Measurements from ENCODE around the gene NEGR1. TPM values are rescaled to one million over a fixed set of nuclear protein-coding genes. Genes with fewer than 3 reads are reported as not detected.

The NEGR1 gene
- total RNA-seq, 1 donor from 2014 or later: 8.6 TPM

- no peak overlapping the region for H3K27ac Mint-ChIP-seq (ENCODE audit: unreplicated experiment)
- FAIRE-seq (no peak), DNase-seq (ENCODE audit: low read depth) (no peak)
- no peaks in the 10 kb centered on the region for H3K27me3 Mint-ChIP-seq (ENCODE audit: low read depth, unreplicated experiment)
- Histone ChIP-seq H3K27me3 (ENCODE audit: insufficient read depth, low read length) (no peaks in the 10 kb centered on the region), H3K36me3 (ENCODE audit: insufficient read depth, low read length) (no peaks in the 10 kb centered on the region), H3K9me3 (ENCODE audit: insufficient read depth, low read depth, low read length) (no peaks in the 10 kb centered on the region), H3K79me2 (ENCODE audit: insufficient read depth, low read length) (no peaks in the 10 kb centered on the region), H3K4me2 (ENCODE audit: low read length) (no peak overlapping the region), H3K4me3 (ENCODE audit: insufficient read depth, low read depth, low read length) (no peak overlapping the region), H2AFZ (ENCODE audit: low read depth, low read length) (no peak overlapping the region), H3K4me1 (ENCODE audit: insufficient read depth, low read length) (peaks cover 5% of the 10 kb centered on the region), H4K20me1 (ENCODE audit: insufficient read depth, low read length) (no peaks in the 10 kb centered on the region), H3K9ac (ENCODE audit: low read length) (no peak overlapping the region), H3K27ac (ENCODE audit: low read depth, low read length) (no peak overlapping the region)
- TF ChIP-seq EZH2 (IDR thresholded peaks at IDR 0.05; ENCODE audit: insufficient read depth, low read length) (no peak), CTCF (IDR thresholded peaks at IDR 0.05; ENCODE audit: insufficient read depth, low read depth, low read length) (no peak)
- H3K4me3 Mint-ChIP-seq (ENCODE audit: unreplicated experiment): no peak overlapping the region
- H3K9me3 Mint-ChIP-seq (ENCODE audit: unreplicated experiment): peaks cover 2% of the 10 kb centered on the region
- no peaks in the 10 kb centered on the region for H3K4me1 Mint-ChIP-seq (ENCODE audit: low read depth, unreplicated experiment)
- no peaks in the 10 kb centered on the region for H3K36me3 Mint-ChIP-seq (ENCODE audit: low read depth, unreplicated experiment)
These were observed 663.4 kb downstream of the NEGR1 start for GRCh38 chr1:71618766-71619530.

DNA sequence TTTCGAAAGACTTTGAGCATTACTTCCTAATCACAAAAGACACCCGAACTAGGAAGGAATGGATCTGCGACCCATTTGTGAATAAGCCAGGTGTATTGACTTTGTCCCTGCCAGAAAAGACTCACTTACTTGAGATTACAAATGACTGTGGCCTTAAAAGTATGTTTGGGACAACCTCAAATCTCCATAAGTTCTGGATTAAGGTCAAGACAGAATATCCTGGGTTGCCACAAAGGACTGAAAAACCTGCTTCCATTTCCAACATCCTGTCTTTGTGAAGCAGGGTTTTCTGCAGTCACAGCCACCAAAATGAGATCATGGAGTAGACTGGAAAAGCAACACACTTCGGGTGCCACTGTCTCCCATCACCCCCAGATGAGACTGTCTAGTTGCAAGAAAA lies 664.1 kb downstream of the NEGR1 start:
- no peak for TF ChIP-seq CTCF (IDR thresholded peaks at IDR 0.05; ENCODE audit: insufficient read depth, low read depth, low read length)
- no peak for TF ChIP-seq EZH2 (IDR thresholded peaks at IDR 0.05; ENCODE audit: insufficient read depth, low read length)
- peaks cover 5% of the 10 kb centered on the region for H3K4me1 ChIP-seq (ENCODE audit: insufficient read depth, low read length)
- no peaks in the 10 kb centered on the region for H4K20me1 ChIP-seq (ENCODE audit: insufficient read depth, low read length)
- H2AFZ ChIP-seq (ENCODE audit: low read depth, low read length): no peak overlapping the region
- no peak overlapping the region for H3K4me2 ChIP-seq (ENCODE audit: low read length)
- H3K79me2 ChIP-seq (ENCODE audit: insufficient read depth, low read length): no peaks in the 10 kb centered on the region
- peak; percentile 7 for DNase-seq (ENCODE audit: low read depth)
- no peak for FAIRE-seq
- H3K9me3 ChIP-seq (ENCODE audit: insufficient read depth, low read depth, low read length): no peaks in the 10 kb centered on the region
- H3K27me3 Mint-ChIP-seq (ENCODE audit: low read depth, unreplicated experiment): no peaks in the 10 kb centered on the region
- no peaks in the 10 kb centered on the region for H3K36me3 ChIP-seq (ENCODE audit: insufficient read depth, low read length)
- no peaks in the 10 kb centered on the region for H3K36me3 Mint-ChIP-seq (ENCODE audit: low read depth, unreplicated experiment)
- no peaks in the 10 kb centered on the region for H3K27me3 ChIP-seq (ENCODE audit: insufficient read depth, low read length)
- H3K4me3 Mint-ChIP-seq (ENCODE audit: unreplicated experiment): no peak overlapping the region
- H3K27ac ChIP-seq (ENCODE audit: low read depth, low read length): no peak overlapping the region
- no peak overlapping the region for H3K9ac ChIP-seq (ENCODE audit: low read length)
- H3K4me3 ChIP-seq (ENCODE audit: insufficient read depth, low read depth, low read length): no peak overlapping the region
- H3K4me1 Mint-ChIP-seq (ENCODE audit: low read depth, unreplicated experiment): no peaks in the 10 kb centered on the region
- H3K27ac Mint-ChIP-seq (ENCODE audit: unreplicated experiment): no peak overlapping the region
- H3K9me3 Mint-ChIP-seq (ENCODE audit: unreplicated experiment): peaks cover 2% of the 10 kb centered on the region

DNA sequence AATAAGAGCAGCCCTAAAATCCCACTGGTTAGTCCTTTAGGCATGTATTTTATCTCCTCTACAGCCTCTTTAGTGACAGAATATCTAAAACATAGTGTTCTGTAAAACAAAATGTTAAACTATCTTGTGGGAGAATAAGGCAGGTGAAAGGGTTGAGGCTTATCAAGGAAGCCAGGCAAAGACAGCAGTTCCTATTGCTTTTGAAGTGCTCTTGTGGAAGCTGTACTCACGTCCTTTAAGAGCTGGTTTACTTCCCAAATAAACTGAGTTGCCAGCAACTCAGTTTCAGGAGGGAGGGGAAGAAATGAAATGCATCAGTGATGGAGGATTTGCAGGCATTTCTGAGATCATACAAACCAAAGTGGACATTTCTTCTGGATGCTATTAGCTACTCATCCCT lies 671.9 kb downstream of the NEGR1 start:
- no peaks in the 10 kb centered on the region for H3K36me3 Mint-ChIP-seq (ENCODE audit: low read depth, unreplicated experiment)
- no peaks in the 10 kb centered on the region for H3K9me3 Mint-ChIP-seq (ENCODE audit: unreplicated experiment)
- Histone ChIP-seq H4K20me1 (ENCODE audit: insufficient read depth, low read length) (no peaks in the 10 kb centered on the region), H2AFZ (ENCODE audit: low read depth, low read length) (no peak overlapping the region), H3K9ac (ENCODE audit: low read length) (no peak overlapping the region), H3K27ac (ENCODE audit: low read depth, low read length) (no peak overlapping the region), H3K4me1 (ENCODE audit: insufficient read depth, low read length) (no peaks in the 10 kb centered on the region), H3K79me2 (ENCODE audit: insufficient read depth, low read length) (no peaks in the 10 kb centered on the region), H3K9me3 (ENCODE audit: insufficient read depth, low read depth, low read length) (no peaks in the 10 kb centered on the region), H3K27me3 (ENCODE audit: insufficient read depth, low read length) (no peaks in the 10 kb centered on the region), H3K4me3 (ENCODE audit: insufficient read depth, low read depth, low read length) (no peak overlapping the region), H3K4me2 (ENCODE audit: low read length) (no peak overlapping the region), H3K36me3 (ENCODE audit: insufficient read depth, low read length) (no peaks in the 10 kb centered on the region)
- H3K4me1 Mint-ChIP-seq (ENCODE audit: low read depth, unreplicated experiment): no peaks in the 10 kb centered on the region
- no peak for FAIRE-seq
- H3K4me3 Mint-ChIP-seq (ENCODE audit: unreplicated experiment): no peak overlapping the region
- H3K27ac Mint-ChIP-seq (ENCODE audit: unreplicated experiment): no peak overlapping the region
- no peaks in the 10 kb centered on the region for H3K27me3 Mint-ChIP-seq (ENCODE audit: low read depth, unreplicated experiment)
- no peak for TF ChIP-seq EZH2 (IDR thresholded peaks at IDR 0.05; ENCODE audit: insufficient read depth, low read length)
- TF ChIP-seq CTCF (IDR thresholded peaks at IDR 0.05; ENCODE audit: insufficient read depth, low read depth, low read length): no peak
- DNase-seq (ENCODE audit: low read depth): no peak
